Anterior cingulate cortex (tissue), 58 donors: ENCODE data around the gene CAPZA2.
"Not testable (repeated sequence)": the region's sequence is repeated elsewhere in the genome, so short reads cannot be mapped to it uniquely, and the experiment has no call there.

ENCODE experiments used
- DNase-seq, 58 donors: peaks; one replicate each; lab custom pipeline; 2025; lab: John Stamatoyannopoulos, UW

The CAPZA2 gene

DNA sequence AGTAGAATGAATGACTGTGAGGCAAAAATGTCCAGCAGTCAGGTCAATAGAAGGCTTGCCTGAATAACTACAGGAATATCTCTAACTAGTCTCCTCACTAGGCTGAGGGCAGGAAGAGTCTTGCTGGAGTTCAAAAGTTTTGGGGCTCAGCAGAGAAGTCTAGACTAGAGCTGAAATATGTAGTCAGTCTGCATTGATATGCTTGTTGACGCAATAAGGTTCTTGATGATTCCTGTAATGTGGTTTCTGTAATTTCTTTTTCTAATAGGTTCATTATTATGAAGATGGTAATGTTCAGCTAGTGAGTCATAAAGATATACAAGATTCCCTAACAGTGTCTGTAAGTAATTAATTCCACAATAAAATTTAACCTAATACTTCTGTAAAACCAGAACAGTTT lies 49.4 kb downstream of the CAPZA2 start:
- DNase-seq, result no peak

GRCh38 chr7:116912269-116912909 lies 50.0 kb downstream of the CAPZA2 start:
- DNase-seq, result no peak

DNA sequence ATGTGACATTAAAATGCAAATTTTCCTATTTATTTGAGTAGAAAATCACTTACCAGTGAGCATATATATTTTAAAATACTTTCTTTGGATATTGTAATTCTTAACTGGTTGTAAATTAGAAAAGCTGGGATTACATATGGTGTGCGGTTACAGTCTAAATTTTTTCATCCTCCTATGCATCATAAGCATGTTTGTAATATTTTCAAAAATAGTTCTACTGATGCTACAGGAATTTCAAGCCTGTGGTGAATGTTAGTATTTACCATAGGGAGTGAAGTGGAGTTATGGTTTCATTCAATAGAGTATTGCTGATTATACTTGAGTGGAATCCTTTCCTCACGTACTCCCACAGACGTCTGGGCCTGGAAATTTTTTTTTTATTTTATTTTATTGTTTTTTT lies 56.3 kb downstream of the CAPZA2 start:
- no peak for DNase-seq

GRCh38 chr7:116920359-116920758 lies 58.0 kb downstream of the CAPZA2 start:
- DNase-seq, result no peak

- DNase-seq, result no peak
These were observed 60.2 kb downstream of the CAPZA2 start for GRCh38 chr7:116922545-116922944.

GRCh38 chr7:116924741-116925140 lies 62.4 kb downstream of the CAPZA2 start:
- no peak for DNase-seq

DNA sequence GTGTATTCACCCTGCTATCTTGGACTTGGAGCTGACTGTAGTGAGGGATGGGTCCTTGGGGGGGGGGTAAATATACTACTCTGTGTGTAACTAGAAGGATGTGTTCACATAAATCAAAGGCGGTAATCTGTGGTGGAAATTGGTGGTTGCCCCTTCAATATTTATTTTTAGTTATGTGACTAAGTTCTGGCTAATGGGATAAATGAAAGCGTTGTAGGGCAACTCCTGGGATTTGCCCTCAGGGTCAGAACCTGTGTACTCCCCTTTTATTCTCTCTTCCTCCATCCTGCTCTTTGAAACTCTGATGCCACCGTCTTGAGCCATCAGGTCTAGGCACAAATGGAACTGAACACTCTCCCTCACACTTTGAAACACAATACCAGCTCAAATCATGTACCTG lies 66.6 kb downstream of the CAPZA2 start:
- DNase-seq, result no peak

- DNase-seq, result peak in 57 of 58 donors; percentile 17 to 91 (median 60)
These were observed 67.8 kb downstream of the CAPZA2 start for GRCh38 chr7:116929914-116930913.

DNA sequence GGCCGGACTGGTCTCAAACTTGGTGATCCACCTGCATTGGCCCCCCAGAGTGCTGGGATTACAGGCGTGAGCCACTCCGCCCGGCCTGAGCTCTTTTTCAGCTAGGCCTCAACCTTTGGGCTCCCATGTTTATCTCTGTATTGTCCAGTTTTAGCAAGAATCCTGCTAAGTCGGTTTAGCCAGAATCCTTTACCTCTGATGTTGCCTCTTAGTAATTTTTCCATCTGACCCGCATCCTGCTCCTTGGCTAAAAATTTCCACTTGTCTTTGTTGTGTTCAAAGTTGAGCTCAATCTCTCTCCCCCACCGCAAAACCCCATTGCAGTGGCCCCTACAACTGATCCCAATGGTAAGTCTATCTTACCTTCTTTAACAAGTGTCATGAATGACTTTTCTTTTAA lies 70.2 kb downstream of the CAPZA2 start:
- no peak for DNase-seq

- no peak for DNase-seq
These were observed 71.1 kb downstream of the CAPZA2 start for GRCh38 chr7:116933465-116933864.

DNA sequence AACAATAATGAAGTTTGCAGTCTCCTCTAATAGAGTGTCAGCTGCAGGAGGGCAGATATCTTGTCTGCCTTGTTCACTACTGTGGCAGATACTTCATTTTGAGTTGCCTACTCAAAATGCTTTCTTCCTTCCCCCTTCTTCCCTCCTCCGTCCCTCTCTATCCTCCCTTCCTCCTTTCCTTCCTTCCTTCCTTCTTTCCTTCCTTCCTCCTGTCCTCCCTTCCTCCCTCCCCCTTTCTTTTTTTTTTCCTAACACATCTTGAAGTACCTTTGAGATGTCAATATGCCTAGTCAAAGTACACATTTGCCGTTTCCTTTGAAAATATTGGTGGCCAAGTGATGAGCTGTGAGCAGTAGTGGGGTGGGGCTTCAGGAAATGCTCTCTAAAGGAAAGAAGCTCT lies 72.2 kb downstream of the CAPZA2 start:
- DNase-seq, result no peak

GRCh38 chr7:116936844-116937243 lies 74.5 kb downstream of the CAPZA2 start:
- not testable (repeated sequence) for DNase-seq

GRCh38 chr7:116938678-116939077 lies 76.3 kb downstream of the CAPZA2 start:
- DNase-seq, result no peak

DNA sequence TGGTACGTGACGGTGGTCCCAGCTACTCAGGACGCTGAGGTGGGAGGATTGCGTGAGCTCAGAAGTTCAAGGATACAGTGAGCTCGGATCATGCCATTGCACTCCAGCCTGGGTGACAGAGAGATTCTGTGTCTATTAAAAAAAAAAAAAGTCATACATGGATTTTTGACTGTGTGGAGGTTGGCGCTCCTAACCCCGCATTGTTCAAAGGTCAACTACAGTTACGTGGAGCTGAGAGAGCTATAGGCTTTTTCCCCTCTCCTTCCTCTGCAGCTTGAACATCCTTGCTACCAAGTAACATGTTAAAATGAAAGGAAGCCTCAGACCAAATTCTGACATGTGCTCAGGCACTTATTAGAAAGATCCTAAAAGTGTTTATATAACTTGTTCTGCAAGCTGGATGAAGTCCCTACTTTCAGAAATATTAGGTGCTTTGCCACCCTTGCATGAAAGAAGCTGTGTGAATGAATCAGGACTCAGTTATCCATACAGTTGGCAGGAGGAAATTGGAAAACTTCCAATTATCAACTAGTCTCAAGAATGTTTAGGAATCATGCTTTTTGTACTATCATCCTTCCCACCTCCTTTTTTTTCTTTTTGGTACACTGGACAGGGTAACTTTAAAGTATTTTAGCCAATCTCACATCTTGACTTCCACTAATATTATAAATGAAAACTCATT lies 78.4 kb downstream of the CAPZA2 start:
- DNase-seq, result no peak

DNA sequence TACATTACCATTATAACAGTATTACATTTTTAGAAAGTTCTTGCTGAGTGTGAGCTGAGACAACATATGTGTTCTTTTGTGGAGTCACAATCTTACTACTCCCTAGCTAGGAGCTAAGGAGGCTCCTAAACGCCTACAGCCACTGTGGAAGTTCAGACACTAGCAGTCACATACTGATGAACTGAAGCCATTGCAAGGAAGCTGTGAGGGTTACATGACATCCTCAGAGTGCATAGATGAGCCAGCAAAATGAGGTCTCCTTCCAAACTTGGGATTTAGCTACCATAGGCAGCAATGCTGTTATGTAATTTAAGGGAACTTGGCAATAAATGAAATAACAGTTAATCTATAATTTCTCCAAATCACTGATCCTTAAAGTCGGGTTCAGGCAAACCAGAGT lies 80.1 kb downstream of the CAPZA2 start:
- DNase-seq, result peak in 2 of 58 donors; percentile 2 to 16

- DNase-seq, result no peak
These were observed 86.5 kb downstream of the CAPZA2 start for GRCh38 chr7:116948934-116949333.

DNA sequence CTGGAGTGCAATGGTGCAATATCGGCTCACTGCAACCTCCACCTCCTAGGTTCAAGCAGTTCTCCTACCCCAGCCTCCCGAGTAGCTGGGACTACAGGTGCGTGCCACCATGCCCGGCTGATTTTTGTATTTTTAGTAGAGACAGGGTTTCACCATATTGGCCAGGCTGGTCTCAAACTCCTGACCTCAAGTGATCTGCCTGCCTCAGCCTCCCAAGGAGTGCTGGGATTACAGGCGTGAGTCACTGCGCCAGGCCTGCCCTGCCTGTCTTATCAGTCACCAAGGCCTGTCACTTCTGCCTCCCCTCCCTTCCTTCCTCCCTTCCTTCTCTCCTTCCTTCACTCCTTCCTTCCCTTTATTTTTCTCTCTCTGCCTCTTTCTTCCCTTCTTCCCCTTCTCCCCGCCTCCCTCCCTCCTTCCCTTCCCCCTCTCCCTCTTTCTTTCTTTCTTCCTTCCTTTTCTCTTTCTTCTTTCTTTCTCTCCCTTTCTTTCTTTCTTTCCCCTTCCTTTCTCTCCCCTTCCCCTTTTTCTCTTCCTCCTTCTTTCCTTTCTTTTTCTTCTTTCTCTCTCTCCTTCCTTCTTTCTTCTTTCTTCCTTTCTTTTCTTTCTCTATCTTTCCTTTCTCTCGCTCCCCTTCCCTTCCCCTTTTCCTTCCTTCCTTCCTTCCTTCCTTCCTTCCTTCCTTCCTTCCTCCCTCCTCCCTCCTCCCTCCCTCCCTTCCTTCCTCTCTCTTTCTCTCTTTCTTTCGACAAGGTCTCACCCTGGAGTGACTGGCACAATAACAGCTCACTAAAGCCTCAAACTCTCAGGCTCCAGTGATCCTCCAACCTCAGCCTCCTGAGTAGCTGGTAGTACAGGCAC lies 87.8 kb downstream of the CAPZA2 start:
- no peak for DNase-seq

DNA sequence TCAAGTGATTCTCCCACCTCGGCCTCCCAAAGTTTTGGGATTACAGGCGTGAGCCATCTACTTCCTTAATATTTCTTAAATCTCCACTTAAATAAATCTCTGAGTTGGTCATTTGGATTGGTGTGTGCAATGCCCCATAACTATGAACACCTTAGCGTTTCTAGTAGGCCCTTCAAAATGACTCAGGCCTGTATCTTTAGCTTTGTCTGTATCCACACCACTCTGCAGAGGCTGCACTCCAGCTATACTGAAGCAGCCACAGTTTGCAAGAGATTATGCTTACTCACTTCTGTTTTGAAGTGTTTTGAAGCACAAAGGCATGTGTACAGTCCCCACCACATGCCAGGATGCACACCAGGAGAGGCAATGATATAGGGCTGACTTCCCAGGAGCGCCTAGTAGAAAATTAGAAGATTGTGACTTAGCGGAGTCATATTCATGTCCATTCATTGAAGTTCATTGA lies 88.5 kb downstream of the CAPZA2 start:
- no peak for DNase-seq

- no peak for DNase-seq
These were observed 89.2 kb downstream of the CAPZA2 start for GRCh38 chr7:116951366-116952292.
